SK-N-SH (cell line): ENCODE measurements around the gene SEMA4F. TPM values are rescaled to one million over a fixed set of nuclear protein-coding genes. Genes with fewer than 3 reads are reported as not detected.

Experiments
- CTCF ChIA-PET: fragments of 300-600, 350-600 bp; formaldehyde crosslinking; extraction: SDS; loops from one replicate; lab custom pipeline; 2021; lab: Yijun Ruan, JAX
- POLR2A ChIA-PET: fragments of 350-600 bp; sonication (Branson Sonifier 250); formaldehyde crosslinking; extraction: SDS; loops from one replicate; lab custom pipeline; 2020; ENCODE audit warnings: antibody characterized with exemption, inconsistent platforms; lab: Yijun Ruan, JAX
- DNase-seq: peaks from one replicate; pipeline ENCODE4 v3.0.0; 2012
- H2AFZ ChIP-seq: fragments of 200-600 bp; sonication (generic); 2 replicates; pipeline ENCODE4 v1.8.1; 2016; ENCODE audit warnings: antibody characterized with exemption, mild to moderate bottlenecking, low read depth
- H3F3A ChIP-seq: fragments of 200-600 bp; sonication (generic); replicated peaks from 2 replicates; pipeline ENCODE3; 2016; ENCODE audit warnings: antibody characterized with exemption, mild to moderate bottlenecking; ENCODE audit not compliant: insufficient read depth
- H3K27ac ChIP-seq, 2 experiments: fragments of 200-500 bp in 1 of 2; fragments of 200-600 bp in 1 of 2; sonication (Bioruptor generic) in 1 of 2; sonication (generic), shearing (Covaris generic) in 1 of 2; 2 replicates each; pipeline versions ENCODE4 v1.5.1 to v1.6.1; 2014 to 2016; ENCODE audit warnings: low read depth in 2 of 2, inconsistent platforms in 1 of 2, low read length in 1 of 2, mild to moderate bottlenecking in 1 of 2, mixed read lengths in 1 of 2
- H3K27me3 ChIP-seq: fragments of 200-600 bp; sonication (generic), shearing (Covaris generic); 2 replicates; pipeline ENCODE4 v1.6.1; 2016; ENCODE audit warnings: mixed run types; ENCODE audit not compliant: insufficient read depth
- H3K36me3 ChIP-seq, 2 experiments: fragments of 200-500 bp in 1 of 2; fragments of 200-600 bp in 1 of 2; sonication (Bioruptor generic) in 1 of 2; sonication (generic) in 1 of 2; replicated peaks in 1 of 2; 2 replicates each; pipeline versions ENCODE3 to v1.5.1; 2014 to 2016; ENCODE audit warnings: low read length in 1 of 2, mild to moderate bottlenecking in 1 of 2; ENCODE audit not compliant: insufficient read depth in 2 of 2, control insufficient read depth in 1 of 2
- H3K4me1 ChIP-seq, 2 experiments: fragments of 200-500 bp in 1 of 2; fragments of 200-600 bp in 1 of 2; sonication (Bioruptor generic) in 1 of 2; sonication (generic), shearing (Covaris generic) in 1 of 2; 2 replicates each; pipeline versions ENCODE4 v1.5.1 to v1.6.1; 2014 to 2016; ENCODE audit warnings: low read depth in 1 of 2, low read length in 1 of 2, mixed run types in 1 of 2; ENCODE audit not compliant: insufficient read depth in 2 of 2, control insufficient read depth in 1 of 2
- H3K4me2 ChIP-seq: fragments of 200-600 bp; sonication (generic), shearing (Covaris generic); 2 replicates; pipeline ENCODE4 v1.6.1; 2017; ENCODE audit warnings: mixed run types
- H3K4me3 ChIP-seq, 2 experiments: fragments of 200-500 bp in 1 of 2; fragments of 200-600 bp in 1 of 2; sonication (Bioruptor generic) in 1 of 2; sonication (generic), shearing (Covaris generic) in 1 of 2; 2 replicates each; pipeline versions ENCODE4 v1.5.1 to v1.8.1; 2014 to 2016; ENCODE audit warnings: low read depth in 2 of 2, inconsistent platforms in 1 of 2, low read length in 1 of 2, mild to moderate bottlenecking in 1 of 2, mixed read lengths in 1 of 2, moderate library complexity in 1 of 2
- H3K79me2 ChIP-seq: fragments of 200-600 bp; sonication (generic); 2 replicates; pipeline ENCODE4 v1.8.1; 2017; ENCODE audit warnings: mild to moderate bottlenecking; ENCODE audit not compliant: insufficient read depth
- H3K9ac ChIP-seq: fragments of 200-600 bp; sonication (generic); 2 replicates; pipeline ENCODE4 v1.6.1; 2017; ENCODE audit warnings: mixed run types
- H3K9me2 ChIP-seq: fragments of 200-600 bp; sonication (generic); 2 replicates; pipeline ENCODE4 v1.6.1; 2017; ENCODE audit warnings: mixed run types
- H3K9me3 ChIP-seq: fragments of 200-600 bp; sonication (generic); 2 replicates; pipeline ENCODE4 v1.6.1; 2017; ENCODE audit warnings: mixed run types, mild to moderate bottlenecking, moderate library complexity
- H4K20me1 ChIP-seq: fragments of 200-600 bp; sonication (generic); 2 replicates; pipeline ENCODE4 v1.6.1; 2017; ENCODE audit warnings: mild to moderate bottlenecking, mixed run types; ENCODE audit not compliant: insufficient read depth
- CHD2 ChIP-seq: fragments of 150-350 bp; IDR thresholded peaks from 2 replicates; pipeline ENCODE4 v1.6.1; 2018; ENCODE audit warnings: low read length; ENCODE audit not compliant: partially characterized antibody
- FOXM1 ChIP-seq: IDR thresholded peaks from 2 replicates; pipeline ENCODE4 v1.4.0; 2012; ENCODE audit warnings: low read depth, mild to moderate bottlenecking
- GABPA ChIP-seq: IDR thresholded peaks from 2 replicates; pipeline ENCODE4 v1.4.0; 2012; ENCODE audit warnings: low read depth, mild to moderate bottlenecking
- JUND ChIP-seq: IDR thresholded peaks from 2 replicates; pipeline ENCODE4 v1.4.0; 2012
- MAX ChIP-seq: IDR thresholded peaks from 2 replicates; pipeline ENCODE4 v1.4.0; 2012; ENCODE audit warnings: low read depth
- MEF2A ChIP-seq: IDR thresholded peaks from 2 replicates; pipeline ENCODE4 v1.4.0; 2012; ENCODE audit warnings: low read depth, borderline replicate concordance
- MXI1 ChIP-seq: IDR thresholded peaks from 2 replicates; pipeline ENCODE4 v1.6.1; 2012; ENCODE audit warnings: mild to moderate bottlenecking, low read depth, low read length, improper control_type of control experiment
- NFIC ChIP-seq: IDR thresholded peaks from 2 replicates; pipeline ENCODE4 v1.4.0; 2012; ENCODE audit warnings: borderline replicate concordance
- POLR2AphosphoS5 ChIP-seq: IDR thresholded peaks from 2 replicates; pipeline ENCODE4 v1.6.1; 2012; ENCODE audit warnings: low read depth, low read length
- RAD21 ChIP-seq: IDR thresholded peaks from 2 replicates; pipeline ENCODE4 v1.6.1; 2012; ENCODE audit warnings: mild to moderate bottlenecking, low read length
- REST ChIP-seq: IDR thresholded peaks from 2 replicates; pipeline ENCODE4 v1.6.1; 2012; ENCODE audit warnings: mild to moderate bottlenecking, low read depth, low read length, moderate library complexity
- SMC3 ChIP-seq: IDR thresholded peaks from 2 replicates; pipeline ENCODE4 v1.6.1; 2012; ENCODE audit warnings: low read depth, low read length, improper control_type of control experiment
- USF1 ChIP-seq: IDR thresholded peaks from 2 replicates; pipeline ENCODE4 v1.4.0; 2012; ENCODE audit warnings: low read depth, borderline replicate concordance
- YY1 ChIP-seq: IDR thresholded peaks from 2 replicates; pipeline ENCODE4 v1.4.0; 2012; ENCODE audit warnings: low read depth, mild to moderate bottlenecking
- ZBTB33 ChIP-seq: IDR thresholded peaks from 2 replicates; pipeline ENCODE4 v1.4.0; 2012; ENCODE audit warnings: low read depth, borderline replicate concordance
- WGBS: methylation state at CpG from one replicate; pipeline ENCODE4 v1.1.6; 2017; ENCODE audit warnings: low lambda C conversion rate; 5-methylcytosine and 5-hydroxymethylcytosine counted together
- polyA plus RNA-seq, 3 experiments: library from polyadenylated mRNA; depleted of rRNA; stranded (reverse); fragments of >200 nt; gene quantifications; 2 replicates each; pipeline ENCODE4 v1.2.3, GENCODE V29; 2012

The SEMA4F gene
- polyA plus RNA-seq, 1 of the 3 experiments (the other 2 are of a cell fraction), result 17.3 TPM

- no peaks in the 10 kb centered on the region for H3K9me2 ChIP-seq
- H3K79me2 ChIP-seq, result no peaks in the 10 kb centered on the region
- H3K4me2 ChIP-seq, result no peak overlapping the region
- H3K27me3 ChIP-seq, result no peaks in the 10 kb centered on the region
- WGBS, result 34% methylated on average over 4 of the region's 4 CpGs
- no peak overlapping the region for H2AFZ ChIP-seq
- H3K9me3 ChIP-seq, result no peaks in the 10 kb centered on the region
- H4K20me1 ChIP-seq, result no peaks in the 10 kb centered on the region
- no peak overlapping the region for H3K4me3 ChIP-seq
- TF ChIP-seq MEF2A (no peak), SMC3 (no peak), ZBTB33 (no peak), MXI1 (no peak), POLR2AphosphoS5 (no peak), GABPA (no peak), USF1 (no peak), YY1 (no peak), CHD2 (no peak)
- TF ChIP-seq, all 33 proteins: peak for 0
- no peaks in the 10 kb centered on the region for H3K36me3 ChIP-seq
- ChIA-PET POLR2A (no interaction called here), CTCF (interaction anchor here (0.8 to 6.6 kb wide), 4 partner anchors 11 to 175 kb away, joined by 3 to 49 read pairs (median 7); no protein-coding TSS in a partner anchor)
- no peaks in the 10 kb centered on the region for H3K4me1 ChIP-seq
- no peaks in the 10 kb centered on the region for H3F3A ChIP-seq
- H3K27ac ChIP-seq, result no peak overlapping the region
- no peak for DNase-seq
- H3K9ac ChIP-seq, result no peak overlapping the region
These were observed 48.1 kb downstream of the SEMA4F start for GRCh38 chr2:74702001-74702715.

- CTCF ChIA-PET, result interaction anchor here (0.6 to 6.6 kb wide), 6 partner anchors 12 to 185 kb away, joined by 3 to 49 read pairs (median 4); no protein-coding TSS in a partner anchor
- H3K9me3 ChIP-seq, result no peaks in the 10 kb centered on the region
- no peaks in the 10 kb centered on the region for H3K27me3 ChIP-seq
- H3K9ac ChIP-seq, result no peak overlapping the region
- H3K9me2 ChIP-seq, result no peaks in the 10 kb centered on the region
- H3K36me3 ChIP-seq, result no peaks in the 10 kb centered on the region
- no peak overlapping the region for H3K4me3 ChIP-seq
- H3K4me1 ChIP-seq, result peaks cover 0 to 2% of the 10 kb centered on the region in 2 experiments; a peak in 1 of 4 replicates
- POLR2A ChIA-PET, result no interaction called here
- no peak for DNase-seq
- no peaks in the 10 kb centered on the region for H3F3A ChIP-seq
- no peak overlapping the region for H3K4me2 ChIP-seq
- no peak overlapping the region for H2AFZ ChIP-seq
- WGBS, result 83% methylated on average over 6 of the region's 6 CpGs
- H3K27ac ChIP-seq, result no peak overlapping the region
- no peak for TF ChIP-seq RAD21
- no peak for TF ChIP-seq ZBTB33
- no peak for TF ChIP-seq NFIC
- no peak for TF ChIP-seq MAX
- no peak for TF ChIP-seq USF1
- no peak for TF ChIP-seq CHD2
- TF ChIP-seq FOXM1, result no peak
- no peak for TF ChIP-seq REST
- TF ChIP-seq POLR2AphosphoS5, result no peak
- TF ChIP-seq JUND, result no peak
- H3K79me2 ChIP-seq, result no peaks in the 10 kb centered on the region
- no peaks in the 10 kb centered on the region for H4K20me1 ChIP-seq
These were observed 49.3 kb downstream of the SEMA4F start for GRCh38 chr2:74703373-74703772.
